Activated CD4-positive, alpha-beta T cell treated with anti-CD3 and anti-CD28 coated beads for 1 hour (primary cell): ENCODE results near the gene RNASE11.
A peak's percentile ranks its signal among the peaks of the same experiment; 100 is the strongest.
"Not testable (repeated sequence)": the region's sequence is repeated elsewhere in the genome, so short reads cannot be mapped to it uniquely, and the experiment has no call there.

ENCODE experiments used
- DNase-seq: peaks from one replicate; pipeline ENCODE4 v3.0.0-alpha.2; 2020

RNASE11 gene

DNA sequence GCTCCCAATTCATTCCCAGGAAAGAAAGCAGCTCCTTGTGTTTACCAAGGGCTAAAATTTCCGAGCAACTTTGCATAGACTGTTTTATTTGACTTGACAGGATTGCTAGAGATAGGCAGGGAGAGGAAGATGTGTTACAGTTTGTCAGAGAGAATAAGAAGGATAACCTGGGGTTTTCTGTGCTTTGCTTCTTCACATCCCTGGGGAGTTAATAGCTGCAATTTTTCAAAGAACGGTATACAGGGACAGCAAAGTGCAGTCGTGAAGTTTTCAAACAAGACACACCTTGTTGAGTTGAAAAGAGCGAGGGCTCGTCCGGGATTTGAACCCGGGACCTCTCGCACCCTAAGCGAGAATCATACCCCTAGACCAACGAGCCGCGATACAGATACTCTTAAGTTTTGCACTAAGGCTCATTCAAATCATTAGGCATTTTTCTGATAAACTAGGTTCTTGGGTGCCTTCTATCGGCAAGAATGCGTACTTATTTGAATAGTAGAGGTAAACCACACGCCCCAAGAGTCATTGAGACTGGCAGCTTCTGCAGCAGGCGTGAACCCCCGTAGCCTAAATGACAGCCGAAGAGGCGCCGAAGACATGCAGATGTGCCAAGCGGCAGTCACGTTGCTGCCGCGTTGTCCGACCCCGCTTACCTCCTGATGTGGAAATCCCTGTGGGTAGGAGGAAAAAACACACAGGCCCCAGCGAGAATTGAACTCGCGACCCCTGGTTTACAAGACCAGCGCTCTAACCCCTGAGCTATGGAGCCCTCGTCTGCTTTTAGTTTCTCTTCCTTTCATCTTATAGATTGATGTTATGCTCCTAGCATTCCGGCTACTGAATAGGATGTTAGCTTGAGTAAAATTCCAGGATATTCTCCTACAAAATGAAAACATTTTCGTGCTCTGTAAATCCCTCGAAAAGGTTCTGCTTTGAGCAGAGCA, 25.6 kb upstream of the RNASE11 start:
- peak; percentile 75 for DNase-seq

DNA sequence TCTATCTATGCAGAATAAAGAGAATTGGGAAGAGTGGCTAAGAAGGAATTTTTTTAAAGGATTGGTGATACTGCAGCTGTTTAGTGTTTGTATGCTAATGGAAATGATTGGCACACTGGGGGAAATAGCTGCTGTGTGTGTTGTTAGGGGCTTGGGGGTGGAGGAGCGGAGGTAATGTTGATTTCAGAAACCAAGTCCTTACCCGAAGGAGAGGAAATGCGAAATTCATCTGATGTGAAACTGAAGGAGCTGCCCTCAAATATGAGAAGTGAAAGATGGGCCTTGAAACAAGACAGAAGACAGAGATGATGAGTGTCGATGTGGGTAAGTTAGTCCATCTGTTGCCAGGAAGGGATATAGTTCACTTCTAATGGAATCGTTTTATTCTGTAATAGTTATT, 24.6 kb upstream of the RNASE11 start:
- DNase-seq = no peak

DNA sequence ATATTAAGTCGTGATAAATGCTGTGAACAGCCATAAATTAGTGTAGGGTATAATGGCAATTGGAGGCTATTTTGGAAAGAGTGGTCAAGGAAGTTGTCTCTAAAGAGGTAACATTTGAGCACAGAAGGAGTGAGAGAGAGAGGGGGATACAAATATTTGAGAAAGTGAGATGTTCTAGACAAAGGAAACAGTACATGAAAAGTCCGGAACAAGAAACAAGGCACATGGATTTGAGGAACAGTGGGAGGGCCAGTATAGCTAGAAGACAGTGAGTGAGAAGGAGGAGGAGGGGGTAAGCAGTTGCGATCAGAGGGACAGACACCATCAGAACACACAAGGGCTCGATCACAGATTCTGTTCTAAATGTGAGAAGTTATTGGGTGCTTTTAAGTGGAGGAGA, 23.5 kb upstream of the RNASE11 start:
- DNase-seq = no peak

DNA sequence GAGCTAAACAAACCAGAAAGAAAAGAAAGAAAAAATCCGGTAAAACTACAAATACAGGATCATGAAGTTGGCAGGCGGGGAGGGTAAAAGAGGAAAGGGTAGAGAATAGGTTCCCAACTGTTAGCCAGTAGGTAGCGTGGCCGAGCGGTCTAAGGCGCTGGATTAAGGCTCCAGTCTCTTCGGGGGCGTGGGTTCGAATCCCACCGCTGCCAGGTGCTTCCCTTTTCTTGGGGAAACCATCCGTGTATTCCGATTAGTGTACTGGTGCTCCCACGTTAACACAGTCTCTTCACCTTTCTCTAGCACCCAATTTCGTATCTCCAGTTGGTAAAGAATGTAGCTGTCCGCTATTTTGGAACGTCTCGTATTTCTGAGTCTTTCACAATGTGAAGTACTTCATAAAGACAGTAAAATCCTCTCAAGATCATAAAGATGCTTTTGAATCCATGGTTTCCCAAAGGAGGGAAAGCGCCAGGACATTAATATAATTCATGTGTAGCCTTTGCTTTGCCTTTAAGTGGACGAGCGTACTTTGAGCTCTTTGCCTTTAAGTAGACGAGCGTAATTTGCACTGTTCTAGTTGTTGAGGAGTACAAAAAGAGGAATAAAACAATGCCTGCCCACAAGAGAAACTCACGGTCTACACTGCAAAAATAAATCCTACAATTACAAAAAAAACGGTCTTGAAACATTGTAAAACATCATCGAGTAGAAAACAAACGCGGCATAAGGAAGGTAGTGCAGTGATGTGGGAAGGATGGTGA, 22.4 kb upstream of the RNASE11 start:
- peak; percentile 52 for DNase-seq

DNA sequence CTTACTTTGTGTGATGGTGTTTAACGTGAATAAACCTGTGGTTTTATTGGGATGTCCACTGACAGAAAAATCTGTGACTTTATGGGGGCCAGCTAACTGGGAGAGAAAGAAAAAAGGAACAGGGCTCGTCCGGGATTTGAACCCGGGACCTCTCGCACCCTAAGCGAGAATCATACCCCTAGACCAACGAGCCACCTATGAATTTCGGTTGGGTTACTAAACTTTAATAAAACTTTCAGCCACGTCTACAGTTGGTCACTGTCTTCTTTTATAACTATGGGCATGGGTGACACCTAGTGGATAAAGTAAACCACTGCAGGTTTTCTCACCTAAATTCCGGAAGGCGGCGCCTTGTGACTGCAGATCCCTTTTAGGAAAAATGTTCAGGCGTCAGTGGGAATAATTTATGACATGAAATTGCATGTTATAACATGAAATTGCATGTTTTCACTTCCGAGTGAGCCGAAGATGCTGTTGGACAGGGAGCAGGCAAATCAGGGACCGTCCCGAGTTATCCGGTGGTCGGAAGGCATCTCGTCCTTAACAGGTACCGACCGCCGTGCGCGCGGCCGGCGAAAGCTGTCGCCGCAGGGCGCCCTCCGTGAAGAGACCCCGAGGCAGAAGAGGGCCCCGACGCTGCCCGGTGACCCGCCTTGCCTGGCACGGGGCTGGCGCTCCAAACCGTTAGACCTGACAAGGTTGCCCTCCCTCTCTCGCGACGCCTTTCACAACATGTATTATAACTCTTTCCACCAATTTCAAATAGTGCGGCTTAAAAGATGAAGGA, 21.6 kb upstream of the RNASE11 start:
- DNase-seq = peak; percentile 37

DNA sequence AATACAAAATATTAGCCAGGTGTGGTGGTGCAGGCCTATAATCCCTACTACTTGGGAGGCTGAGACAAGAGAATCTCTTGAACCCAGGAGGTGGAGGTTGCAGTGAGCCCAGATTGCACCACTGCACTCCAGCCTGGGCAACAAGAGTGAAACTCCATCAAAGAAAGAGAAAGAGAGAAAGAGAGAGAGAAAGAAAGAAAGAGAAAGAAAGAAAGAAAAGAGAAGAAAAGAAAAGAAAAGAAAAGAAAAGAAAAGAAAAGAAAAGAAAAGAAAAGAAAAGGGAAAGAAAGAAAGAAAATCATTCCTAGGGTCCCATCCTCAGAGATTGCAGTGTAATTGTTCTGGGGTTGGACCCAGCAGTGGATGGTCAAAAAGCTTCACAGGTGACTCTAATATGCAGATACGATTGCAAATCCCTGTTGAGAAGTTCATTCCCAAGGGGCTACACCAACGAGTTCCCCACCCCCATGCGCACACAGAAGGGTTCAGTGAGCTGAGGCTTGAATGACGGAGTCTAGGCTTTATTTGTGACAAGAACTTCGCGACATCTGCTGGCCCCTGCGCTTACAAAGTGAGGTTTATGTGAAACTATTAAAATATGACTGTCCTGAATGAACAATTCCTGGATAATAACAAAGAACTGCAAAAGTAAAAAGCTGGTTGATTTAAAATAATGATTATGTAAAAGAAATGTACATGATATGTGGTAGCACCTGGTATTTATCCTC, 20.7 kb upstream of the RNASE11 start:
- no peak for DNase-seq

DNA sequence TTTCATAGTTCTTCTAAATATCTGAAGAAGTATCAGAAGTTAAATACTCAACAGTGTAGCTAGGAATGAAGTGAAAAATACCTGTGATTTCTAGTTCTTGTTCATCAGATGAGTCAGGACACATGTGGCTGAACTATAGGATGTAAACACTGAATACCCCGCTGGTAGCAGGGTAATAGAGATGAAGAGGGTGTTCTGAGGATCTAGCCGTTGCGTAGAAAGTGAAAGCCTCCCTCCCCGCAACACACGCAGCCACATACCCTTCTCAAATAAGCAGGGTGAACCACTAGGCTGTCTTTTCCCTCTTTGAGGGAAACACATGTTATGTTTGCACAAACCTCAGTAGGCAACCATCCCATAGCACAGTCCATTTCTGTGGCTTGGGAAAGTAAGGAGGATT, 19.8 kb upstream of the RNASE11 start:
- no peak for DNase-seq

DNA sequence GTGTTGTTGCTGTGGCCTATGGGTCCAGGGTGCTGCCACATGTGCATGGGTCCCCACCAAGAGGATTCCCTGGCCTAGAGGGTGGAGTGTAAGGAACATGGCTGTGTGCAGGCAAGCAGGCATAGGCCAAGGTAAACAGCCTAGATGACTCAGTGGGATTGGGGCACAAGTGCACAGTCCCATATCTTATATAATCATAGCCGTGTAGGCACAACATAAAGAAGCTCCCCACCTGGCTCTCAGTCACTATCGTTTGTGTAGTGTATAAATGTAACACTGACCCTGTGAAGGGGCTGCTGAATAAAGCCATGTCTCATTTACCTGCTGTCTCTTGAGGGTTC, 19.1 kb upstream of the RNASE11 start:
- no peak for DNase-seq

DNA sequence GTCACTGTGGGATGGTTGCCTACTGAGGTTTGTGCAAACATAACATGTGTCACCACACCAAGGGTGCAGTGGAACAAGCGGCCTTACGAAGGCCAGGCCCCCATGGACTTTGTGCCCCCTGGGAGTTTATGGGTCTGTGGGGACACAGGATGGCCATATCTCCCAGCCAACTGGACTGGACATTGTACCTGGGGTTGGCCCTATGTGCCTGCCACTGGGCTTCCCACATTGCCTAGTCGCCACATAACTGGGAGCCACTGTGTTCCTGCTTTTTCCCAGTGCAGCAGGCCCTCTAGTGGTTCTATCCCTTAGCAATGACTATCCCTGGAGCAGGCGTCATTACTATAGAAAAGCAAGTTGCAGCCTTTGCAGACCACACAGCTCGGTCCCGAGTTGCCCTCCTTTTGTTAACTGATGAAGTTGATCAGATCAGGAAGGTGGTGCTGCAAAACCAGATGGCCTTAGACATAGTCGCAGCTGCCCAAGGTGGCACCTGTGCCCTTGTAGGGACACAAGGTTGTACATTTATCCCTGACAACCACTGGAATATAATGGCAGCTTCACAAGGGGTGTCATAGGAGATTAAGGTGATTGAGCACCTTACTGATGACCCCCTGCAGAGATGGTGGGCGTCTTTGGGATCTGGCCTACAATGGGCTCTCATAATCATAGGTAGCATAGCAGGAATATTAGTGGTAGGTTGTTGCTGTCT, 18.5 kb upstream of the RNASE11 start:
- no peak for DNase-seq

DNA sequence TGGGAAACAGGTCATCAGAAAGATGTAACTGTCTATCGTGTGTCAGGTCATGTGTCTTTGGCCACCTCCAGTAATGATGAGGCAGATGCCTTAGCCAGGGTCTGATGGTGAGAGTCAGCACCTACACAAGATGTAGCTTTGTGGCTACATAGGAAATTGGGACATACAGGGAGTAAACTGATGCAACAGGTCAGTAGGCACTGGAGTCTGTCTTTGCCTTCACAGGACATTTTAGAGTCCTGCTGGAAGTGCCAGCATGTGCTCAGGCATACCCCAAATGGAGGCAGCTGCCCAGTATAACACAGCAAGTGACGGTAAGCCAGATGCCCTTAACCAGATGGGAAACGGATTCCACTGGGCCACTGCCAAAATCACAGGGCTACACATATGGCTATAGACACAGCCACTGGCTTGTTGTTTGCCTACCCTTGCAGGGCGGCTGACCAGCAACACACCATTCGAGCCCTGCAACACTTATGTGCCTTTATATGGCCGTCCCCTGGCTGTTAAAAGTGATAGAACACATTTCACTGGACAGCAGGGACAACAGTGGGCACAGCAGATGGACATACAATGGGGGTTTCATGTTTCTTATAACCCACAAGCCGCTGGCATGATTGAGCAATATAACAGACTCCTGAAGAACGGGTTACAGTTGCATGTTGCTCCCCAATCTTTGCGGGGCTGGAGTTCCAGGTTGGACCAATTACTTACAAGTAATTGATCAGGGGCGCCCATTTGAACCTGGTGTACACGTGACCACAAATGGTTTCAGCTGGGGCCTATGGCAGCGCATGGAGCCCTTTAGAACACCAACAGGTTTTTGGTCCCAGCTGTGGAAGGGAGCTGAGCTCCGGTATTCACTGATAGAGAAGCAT, 16.3 kb upstream of the RNASE11 start:
- DNase-seq = no peak

DNA sequence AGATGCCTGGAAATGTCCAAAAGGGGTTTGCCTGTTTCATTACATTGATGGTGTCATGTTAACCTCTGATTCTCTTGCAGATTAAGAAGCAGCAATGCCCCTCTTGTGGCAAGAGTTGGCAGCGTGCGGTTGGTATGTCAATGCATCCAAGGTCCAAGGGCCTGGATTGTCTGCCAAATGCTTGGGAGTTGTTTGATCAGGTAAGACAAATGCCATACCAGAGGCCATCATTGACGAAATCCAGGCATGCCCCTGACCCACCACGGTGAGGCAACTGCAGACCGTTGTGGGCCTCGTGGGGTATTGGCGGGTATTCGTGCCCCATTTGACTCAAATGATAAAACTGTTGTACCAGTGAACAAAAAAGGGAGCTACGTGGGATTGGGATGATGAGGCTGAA, 14.8 kb upstream of the RNASE11 start:
- no peak for DNase-seq

DNA sequence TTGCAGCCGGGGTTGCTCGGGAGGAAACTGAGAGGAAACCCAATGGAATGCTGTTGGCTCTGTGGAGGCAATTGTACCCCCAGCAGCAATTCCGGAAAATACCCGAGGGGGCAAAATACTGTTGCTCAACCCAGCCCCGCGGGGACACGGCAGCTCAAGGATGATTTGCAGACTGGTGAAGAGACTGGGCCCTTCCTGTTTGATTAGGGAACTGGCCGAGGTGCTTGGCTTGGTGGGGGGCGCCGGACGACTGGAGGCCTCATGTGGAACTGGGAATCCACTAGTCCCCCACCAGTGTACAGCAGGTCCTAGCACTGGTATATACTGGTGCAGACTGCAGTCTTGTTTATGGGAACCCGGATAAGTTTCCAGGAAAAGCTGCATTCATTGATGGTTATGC, 13.7 kb upstream of the RNASE11 start:
- no peak for DNase-seq

DNA sequence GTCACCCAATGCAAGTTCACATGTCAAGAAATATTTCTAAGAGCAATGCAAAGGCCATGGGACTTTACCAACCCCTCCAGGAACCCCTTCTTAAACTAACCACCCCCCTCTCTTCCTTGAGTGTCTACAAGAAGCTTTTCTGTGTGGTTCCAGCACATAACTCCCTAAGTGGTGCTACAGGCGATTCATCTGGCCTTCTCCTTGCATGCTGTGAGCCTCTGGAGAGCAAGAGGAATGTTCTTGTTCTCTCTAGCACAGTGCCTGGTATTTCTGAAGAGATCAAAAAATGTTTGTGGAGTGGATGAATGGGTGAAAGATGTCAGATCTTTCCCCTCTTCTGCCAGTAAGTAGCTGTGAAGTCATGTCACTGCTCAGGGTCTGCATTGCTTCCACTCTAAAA, 9.3 kb upstream of the RNASE11 start:
- no peak for DNase-seq

DNA sequence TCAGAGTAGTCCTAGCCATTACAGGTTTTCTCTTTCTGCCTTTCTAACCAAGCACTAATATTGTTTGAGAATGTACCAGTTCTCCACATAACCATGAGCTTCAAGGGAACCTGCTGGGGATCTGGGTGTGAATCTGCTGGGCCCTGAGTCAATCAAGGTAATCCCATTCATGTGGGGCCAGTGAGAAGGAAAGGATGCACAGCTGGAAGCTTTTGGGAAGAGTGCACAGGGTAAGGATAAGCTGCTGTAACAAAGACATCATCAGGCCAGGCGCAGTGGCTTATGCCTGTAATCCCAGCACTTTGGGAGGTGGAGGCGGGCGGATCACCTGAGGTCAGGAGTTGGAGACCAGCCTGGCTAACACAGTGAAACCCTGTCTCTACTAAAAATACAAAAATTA, 7.9 kb upstream of the RNASE11 start:
- not testable (repeated sequence) for DNase-seq

DNA sequence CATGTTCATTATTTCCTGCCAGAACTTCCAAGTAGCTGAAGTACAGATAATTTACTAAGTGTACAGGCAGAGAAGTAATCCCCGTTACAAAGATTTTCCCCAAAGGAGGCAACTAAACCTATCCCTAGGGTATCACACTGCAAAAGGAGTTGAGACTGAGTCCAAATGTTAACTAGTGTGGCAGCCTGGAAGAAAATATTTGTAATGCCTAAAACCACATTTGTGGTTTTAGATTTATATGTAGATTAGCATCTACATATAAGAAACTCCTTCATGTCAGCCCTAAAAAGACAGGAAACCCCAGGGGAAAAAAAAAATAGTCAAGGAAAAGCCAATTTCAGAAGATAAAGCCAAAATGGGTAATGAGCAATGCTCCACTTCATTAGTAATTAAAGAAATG, 4.8 kb upstream of the RNASE11 start:
- DNase-seq = no peak

DNA sequence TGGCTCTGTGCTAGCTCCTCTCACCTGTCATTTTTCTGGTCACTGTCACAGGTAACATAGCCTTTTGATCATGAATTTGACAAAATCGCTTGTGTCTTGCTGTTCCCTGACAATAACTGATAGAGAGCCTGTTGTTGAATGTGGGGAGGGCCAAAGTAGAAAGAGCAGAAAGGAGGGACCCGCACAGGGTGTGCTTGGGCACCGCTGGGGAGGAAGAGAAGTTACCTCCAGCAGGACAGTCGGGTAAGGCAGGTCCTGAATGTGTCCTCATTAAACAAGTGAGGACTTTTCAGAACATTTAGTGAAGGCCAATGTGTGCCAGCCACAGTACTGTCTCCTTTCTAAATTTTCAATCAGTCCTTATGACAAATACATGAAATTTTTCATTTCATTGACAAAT, 3.4 kb upstream of the RNASE11 start, which contains the start of gene RNASE12:
TSS of gene RNASE12 (minus strand) at position 142 of the 400 bp plus-strand sequence. CDS start 653 bp downstream, outside the sequence.
- DNase-seq = no peak

DNA sequence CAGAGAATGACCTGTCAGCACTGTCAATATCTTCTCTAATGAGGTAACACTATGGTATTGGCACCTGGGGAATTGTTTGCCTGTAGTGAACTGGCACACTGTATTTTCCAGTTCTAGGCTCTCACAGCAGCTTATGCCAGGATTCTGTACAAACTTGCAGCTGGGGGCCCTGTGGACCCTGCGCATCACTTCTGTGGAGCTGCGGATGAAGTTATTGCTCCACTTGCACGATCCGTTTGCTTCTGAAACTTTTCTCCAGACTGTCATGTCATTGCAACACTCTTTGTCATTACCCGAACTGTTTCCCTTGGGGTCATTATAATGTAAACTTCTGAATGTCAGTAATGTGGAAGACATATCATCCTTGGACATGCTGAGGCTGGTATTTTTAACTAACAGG, 3.9 kb downstream of the RNASE11 start:
- no peak for DNase-seq

DNA sequence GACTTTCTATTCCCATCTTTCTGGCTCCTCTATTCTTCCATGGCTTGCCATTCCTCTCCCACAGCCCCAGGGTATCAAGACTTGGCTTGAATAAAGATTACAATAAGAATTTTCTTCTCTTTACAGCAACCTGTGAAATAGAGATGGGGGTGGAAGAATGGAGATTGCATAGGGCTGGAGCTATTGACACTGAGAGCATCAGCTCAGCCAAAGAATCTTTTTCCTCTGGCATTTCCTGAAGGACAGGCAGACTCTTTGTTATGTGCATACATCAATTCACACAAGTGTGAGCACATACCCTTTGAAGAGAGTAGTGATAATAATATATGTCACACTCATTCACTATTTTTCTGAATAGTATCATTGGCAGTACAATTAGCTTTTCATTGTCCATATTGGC, 4.7 kb downstream of the RNASE11 start:
- DNase-seq = no peak

DNA sequence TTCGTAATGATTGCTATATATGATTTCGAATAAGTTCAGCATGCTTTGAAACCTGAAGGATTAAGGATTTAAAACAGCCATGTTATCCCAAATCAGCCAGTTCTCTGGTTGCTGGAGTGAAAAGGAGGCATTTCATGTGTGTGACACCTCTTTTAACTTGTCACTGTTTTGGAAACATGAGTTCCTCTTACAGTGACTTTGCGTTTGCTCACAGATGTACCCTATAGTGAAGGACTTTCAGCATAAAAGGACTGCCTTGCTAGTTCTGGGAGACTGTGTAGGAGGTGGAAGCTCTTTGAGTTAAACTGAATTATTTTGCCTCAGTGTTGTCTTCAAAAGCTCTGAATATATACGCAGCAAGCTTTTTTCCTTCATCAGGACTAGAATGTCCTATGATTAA, 7.6 kb downstream of the RNASE11 start:
- DNase-seq = no peak

DNA sequence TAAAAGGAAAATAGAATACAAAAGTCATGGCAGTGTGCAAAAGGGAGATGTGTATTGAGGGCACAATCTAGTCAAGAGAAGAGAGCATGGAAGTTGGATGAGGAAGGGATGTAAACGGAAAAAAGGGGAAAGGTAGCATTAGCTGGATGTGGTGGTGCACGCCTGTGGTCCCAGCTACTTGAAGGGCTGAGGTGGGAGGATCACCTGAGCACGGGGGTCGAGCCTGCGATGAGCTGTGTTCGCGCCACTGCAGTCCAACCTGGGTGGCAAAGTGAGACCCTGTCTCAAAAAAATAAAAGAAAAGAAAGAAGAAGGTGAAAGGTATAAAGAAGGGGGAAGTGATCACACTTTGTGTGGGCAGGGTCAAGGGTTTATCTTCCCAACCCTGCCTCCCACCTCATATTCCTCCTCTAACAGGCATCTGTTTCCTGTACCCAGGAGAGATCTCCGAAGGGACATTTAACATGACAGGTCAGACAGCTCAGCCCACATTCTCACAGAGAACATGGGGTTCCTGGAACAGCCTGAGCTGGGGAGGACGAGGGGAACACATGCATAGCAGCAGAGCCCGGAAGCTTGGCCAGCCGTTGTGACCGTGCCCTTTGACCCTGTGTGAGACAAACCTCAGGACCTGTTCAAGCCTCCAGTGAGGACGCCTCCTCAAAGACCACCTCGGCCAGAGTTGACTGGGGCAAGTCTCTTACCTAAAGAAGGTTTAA, 8.9 kb downstream of the RNASE11 start:
- DNase-seq = no peak
